Smooth muscle cell (in vitro differentiated cells): Measurements from ENCODE around the gene RPAIN. TPM values are rescaled to one million over a fixed set of nuclear protein-coding genes. Genes with fewer than 3 reads are reported as not detected.

ENCODE experiments used
- DNase-seq: peaks from one replicate; lab custom pipeline; 2025; ENCODE audit not compliant: unreplicated experiment; lab: John Stamatoyannopoulos, UW
- H2AFZ ChIP-seq: fragments of 200-600 bp; sonication (generic); 2 replicates; pipeline ENCODE4 v1.6.0; 2016; ENCODE audit warnings: antibody characterized with exemption, low read depth, mild to moderate bottlenecking
- H3F3A ChIP-seq: fragments of 200-600 bp; sonication (generic); 2 replicates; pipeline ENCODE4 v1.6.0; 2017; ENCODE audit warnings: antibody characterized with exemption, low read depth
- H3K27ac ChIP-seq: fragments of 200-600 bp; sonication (generic); 2 replicates; pipeline ENCODE4 v1.5.1; 2016; ENCODE audit warnings: low read depth, mild to moderate bottlenecking
- H3K27me3 ChIP-seq: fragments of 200-600 bp; sonication (generic); 2 replicates; pipeline ENCODE4 v1.6.1; 2016; ENCODE audit warnings: low read depth, mild to moderate bottlenecking
- H3K36me3 ChIP-seq: fragments of 200-600 bp; sonication (generic); 2 replicates; pipeline ENCODE4 v1.5.1; 2016; ENCODE audit warnings: low read depth
- H3K4me1 ChIP-seq: fragments of 200-600 bp; sonication (generic); 2 replicates; pipeline ENCODE4 v1.5.1; 2016; ENCODE audit warnings: low read depth
- H3K4me2 ChIP-seq: fragments of 200-600 bp; sonication (generic); 2 replicates; pipeline ENCODE4 v1.6.0; 2016; ENCODE audit warnings: mild to moderate bottlenecking
- H3K4me3 ChIP-seq: fragments of 200-600 bp; sonication (generic); 2 replicates; pipeline ENCODE4 v1.5.1; 2016; ENCODE audit warnings: mild to moderate bottlenecking
- H3K79me2 ChIP-seq: fragments of 200-600 bp; sonication (generic); 2 replicates; pipeline ENCODE4 v1.6.0; 2016; ENCODE audit warnings: low read depth, mild to moderate bottlenecking
- H3K9ac ChIP-seq: fragments of 200-600 bp; sonication (generic); 2 replicates; pipeline ENCODE4 v1.6.0; 2016; ENCODE audit warnings: low read depth
- H3K9me3 ChIP-seq: fragments of 200-600 bp; sonication (generic); replicated peaks from 2 replicates; pipeline ENCODE4 v1.5.1; 2016; ENCODE audit warnings: low read depth
- H4K20me1 ChIP-seq: fragments of 200-600 bp; sonication (generic); 2 replicates; pipeline ENCODE4 v1.6.0; 2016; ENCODE audit warnings: low read depth
- CTCF ChIP-seq: fragments of 200-600 bp; sonication (generic); IDR thresholded peaks from 2 replicates; pipeline ENCODE4 v1.5.1; 2017; ENCODE audit warnings: borderline replicate concordance, mild to moderate bottlenecking, antibody characterized with exemption; ENCODE audit not compliant: insufficient read depth, poor library complexity, severe bottlenecking
- WGBS: methylation state at CpG from one replicate; pipeline ENCODE4 v1.1.7; 2016; ENCODE audit warnings: low lambda C conversion rate; 5-methylcytosine and 5-hydroxymethylcytosine counted together
- polyA plus RNA-seq: library from polyadenylated mRNA; unstranded; fragments of >200 nt; fragmentation: Nextera tagmentation; extraction: Ambion mirVana; gene quantifications from 2 replicates; pipeline ENCODE4 v1.2.1, GENCODE V29; 2016
- total RNA-seq: library from RNA; depleted of rRNA; stranded (reverse); fragments of >200 nt; gene quantifications from 2 replicates; pipeline ENCODE4 v1.2.3, GENCODE V29; 2014

The RPAIN gene
- total and polyA plus RNA-seq, 2 experiments from 2014 or later = 28.8 to 56.0 TPM

- H3K36me3 ChIP-seq = peaks cover 7% of the 10 kb centered on the region
- peak overlapping the region; percentile 7 for H3K27ac ChIP-seq
- H3K9me3 ChIP-seq = no peaks in the 10 kb centered on the region
- no peak overlapping the region for H3K9ac ChIP-seq
- H4K20me1 ChIP-seq = no peaks in the 10 kb centered on the region
- TF ChIP-seq CTCF = no peak
- no peaks in the 10 kb centered on the region for H3F3A ChIP-seq
- whole genome bisulfite sequencing = 80% methylated on average over 1 of the region's 1 CpG
- no peak overlapping the region for H3K4me2 ChIP-seq
- H3K27me3 ChIP-seq = no peaks in the 10 kb centered on the region
- DNase-seq = no peak
- peaks cover 20% of the 10 kb centered on the region for H3K79me2 ChIP-seq
- H2AFZ ChIP-seq = no peak overlapping the region
- no peak overlapping the region for H3K4me3 ChIP-seq
- peaks cover 6% of the 10 kb centered on the region for H3K4me1 ChIP-seq
Observed at GRCh38 chr17:5424909-5425308, 4.9 kb downstream of the RPAIN start.

GRCh38 chr17:5425826-5426225, 5.8 kb downstream of the RPAIN start:
- no peaks in the 10 kb centered on the region for H3K27me3 ChIP-seq
- H3K4me3 ChIP-seq = no peak overlapping the region
- peaks cover 7% of the 10 kb centered on the region for H3K36me3 ChIP-seq
- H3K9ac ChIP-seq = no peak overlapping the region
- no peak for DNase-seq
- WGBS = 95% methylated on average over 3 of the region's 3 CpGs
- H3F3A ChIP-seq = no peaks in the 10 kb centered on the region
- no peak overlapping the region for H2AFZ ChIP-seq
- no peak for TF ChIP-seq CTCF
- H3K4me1 ChIP-seq = peaks cover 5% of the 10 kb centered on the region
- peaks cover 14% of the 10 kb centered on the region for H3K79me2 ChIP-seq
- no peak overlapping the region for H3K27ac ChIP-seq
- H3K9me3 ChIP-seq = no peaks in the 10 kb centered on the region
- H4K20me1 ChIP-seq = no peaks in the 10 kb centered on the region
- H3K4me2 ChIP-seq = no peak overlapping the region

- 95% methylated on average over 3 of the region's 3 CpGs for WGBS
- Histone ChIP-seq H3K79me2 (no peaks in the 10 kb centered on the region), H3F3A (peaks cover 16% of the 10 kb centered on the region), H3K9me3 (no peaks in the 10 kb centered on the region), H4K20me1 (no peaks in the 10 kb centered on the region), H3K27ac (no peak overlapping the region), H3K36me3 (peaks cover 18% of the 10 kb centered on the region), H3K27me3 (no peaks in the 10 kb centered on the region), H3K4me2 (no peak overlapping the region), H2AFZ (no peak overlapping the region), H3K4me1 (no peaks in the 10 kb centered on the region), H3K9ac (no peak overlapping the region), H3K4me3 (no peak overlapping the region)
- no peak for TF ChIP-seq CTCF
- no peak for DNase-seq
Observed at GRCh38 chr17:5429191-5429887, 9.4 kb downstream of the RPAIN start.
